Measurements from ENCODE around the gene B4GALT6. TPM values are rescaled to one million over a fixed set of nuclear protein-coding genes. Genes with fewer than 3 reads are reported as not detected.

B4GALT6 gene
- total and polyA plus RNA-seq, 2 of the 8 experiments (the other 6 are each of a cell fraction or from before 2014, with no cell fraction given), result 6.3 to 41.5 TPM

- Histone ChIP-seq H3K4me1 (replicated peaks in 1 of 4; ENCODE audit: control insufficient read depth in 3 of 4, insufficient read depth in 4 of 4, low read length in 3 of 4) (peaks cover 0 to 6% (median 3%) of the 10 kb centered on the region in 4 experiments; a peak in 4 of 7 replicates), H2BK5ac (ENCODE audit: low read depth, low read length) (no peak overlapping the region), H3K79me2 (ENCODE audit: control insufficient read depth in 1 of 2, insufficient read depth in 2 of 2, low read length in 2 of 2) (no peaks in the 10 kb centered on the region), H3K4me3 (ENCODE audit: extremely low read depth in 1 of 4, insufficient read depth in 2 of 4, low read depth in 3 of 4, low read length in 4 of 4) (no peak overlapping the region), H3K27me3 (replicated peaks in 1 of 4; ENCODE audit: control insufficient read depth in 3 of 4, extremely low read depth in 1 of 4, insufficient read depth in 3 of 4, low read length in 3 of 4) (no peaks in the 10 kb centered on the region), H3K9me3 (ENCODE audit: insufficient read depth in 2 of 2, low read depth in 1 of 2, low read length in 1 of 2) (no peaks in the 10 kb centered on the region), H2AK5ac (ENCODE audit: low read depth, low read length) (no peak overlapping the region), H3K27ac (ENCODE audit: low read depth, low read length) (no peak overlapping the region), H2BK120ac (replicated peaks; ENCODE audit: low read depth, low read length) (no peak overlapping the region), H2BK20ac (ENCODE audit: low read length) (no peak overlapping the region), H3K23ac (ENCODE audit: insufficient read length) (no peak overlapping the region), H3K23me2 (ENCODE audit: low read depth, low read length) (no peaks in the 10 kb centered on the region), H3K79me1 (ENCODE audit: low read depth, low read length) (no peaks in the 10 kb centered on the region), H4K91ac (replicated peaks; ENCODE audit: insufficient read length, low read length) (no peak overlapping the region), H3K9ac (replicated peaks in 1 of 4; ENCODE audit: extremely low read depth in 1 of 4, low read depth in 3 of 4, low read length in 3 of 4) (no peak overlapping the region), H3K4ac (replicated peaks; ENCODE audit: insufficient read length, low read depth, low read length) (no peak overlapping the region), H2BK12ac (ENCODE audit: low read depth, low read length) (no peak overlapping the region), H3K36me3 (ENCODE audit: control insufficient read depth in 2 of 4, insufficient read depth in 4 of 4, low read length in 3 of 4) (no peaks in the 10 kb centered on the region), H2AFZ (ENCODE audit: low read length) (no peak overlapping the region), H3K18ac (ENCODE audit: extremely low read depth, low read length) (no peak overlapping the region), H4K8ac (ENCODE audit: extremely low read depth, insufficient read depth, low read length) (no peak overlapping the region), H4K5ac (ENCODE audit: insufficient read length, low read depth, low read length) (no peak overlapping the region), H3K4me2 (ENCODE audit: insufficient read depth in 1 of 2, low read depth in 2 of 2, low read length in 2 of 2) (no peak overlapping the region), H2BK15ac (ENCODE audit: low read length) (no peak overlapping the region), H3K56ac (replicated peaks; ENCODE audit: insufficient read length, low read depth, low read length) (no peak overlapping the region), H4K20me1 (replicated peaks in 1 of 2; ENCODE audit: control insufficient read depth in 1 of 2, insufficient read depth in 2 of 2, low read length in 2 of 2) (no peaks in the 10 kb centered on the region), H3K14ac (ENCODE audit: insufficient read length) (no peak overlapping the region)
- FAIRE-seq (no peak), DNase-seq (ENCODE audit: low read depth in 1 of 2, low spot score in 2 of 2) (no peak)
- ChIA-PET CTCF (ENCODE audit: partially characterized antibody) (interaction anchor here (0.8 to 2.4 kb wide), 13 partner anchors 9 to 211 kb away, joined by 3 to 21 read pairs (median 8); no protein-coding TSS in a partner anchor), POLR2A (ENCODE audit: partially characterized antibody) (interaction anchor here (1.0 kb wide), 1 partner anchor 15 kb away, joined by 3 read pairs; no protein-coding TSS in a partner anchor)
- 85% methylated on average over 2 of the region's 2 CpGs; no CpG with 5 or more reads in 1 of the 2 experiments for WGBS, 2 experiments (ENCODE audit: extremely low coverage in 1 of 2, insufficient coverage in 1 of 2, insufficient read length in 1 of 2, insufficient replicate concordance in 2 of 2, low coverage in 1 of 2, low lambda C conversion rate in 2 of 2, missing lambda C conversion rate in 1 of 2)
- TF ChIP-seq SIX5 (IDR thresholded peaks at IDR 0.05; ENCODE audit: low read depth, low read length), result no peak
- TF ChIP-seq BCL11A (IDR thresholded peaks at IDR 0.05; ENCODE audit: low read depth in 2 of 2, low read length in 2 of 2), result no peak
- TF ChIP-seq MAX (IDR thresholded peaks at IDR 0.05), result no peak
- TF ChIP-seq CBX8 (IDR thresholded peaks at IDR 0.05; ENCODE audit: borderline replicate concordance, low read depth, low read length), result no peak
- TF ChIP-seq CHD1 (IDR thresholded peaks at IDR 0.05; ENCODE audit: low read depth, low read length), result no peak
- TF ChIP-seq CHD2 (IDR thresholded peaks at IDR 0.05; ENCODE audit: low read length), result no peak
- no peak for TF ChIP-seq SRF (IDR thresholded peaks at IDR 0.05; ENCODE audit: low read depth, low read length)
- no peak for TF ChIP-seq USF2 (IDR thresholded peaks at IDR 0.05; ENCODE audit: low read length)
- TF ChIP-seq TAF7 (optimal IDR thresholded peaks at IDR 0.05; ENCODE audit: borderline replicate concordance, low read depth, low read length), result no peak
- TF ChIP-seq YY1 (IDR thresholded peaks at IDR 0.05; ENCODE audit: low read depth, low read length), result no peak
- TF ChIP-seq TBP (IDR thresholded peaks at IDR 0.05; ENCODE audit: low read depth, low read length), result no peak
- no peak for TF ChIP-seq SP4 (IDR thresholded peaks at IDR 0.05; ENCODE audit: low read length)
These were observed 74.5 kb downstream of the B4GALT6 start for GRCh38 chr18:31609886-31610285.

Measured in H1 (cell line).